Tibial nerve (tissue), 4 donors: ENCODE results near the gene CIPC.

Experiments
- EP300 ChIP-seq, 2 donors: sonication (generic); formaldehyde crosslinking; IDR thresholded peaks; one replicate each; pipeline ENCODE4 v1.6.1; 2017; ENCODE audit warnings: antibody characterized with exemption in 2 of 2, mild to moderate bottlenecking in 1 of 2
- POLR2A ChIP-seq, 2 donors: fragments of 450-650 bp; IDR thresholded peaks; one replicate each; pipeline ENCODE4 v1.6.1; 2017; ENCODE audit warnings: antibody characterized with exemption in 2 of 2, mild to moderate bottlenecking in 2 of 2, moderate library complexity in 2 of 2
- TF ChIP-seq, protein P1 (sequence below), 5 experiments: fragments of 200-600 bp in 3 of 5; fragments of 450-650 bp in 2 of 5; sonication (generic) in 3 of 5; IDR thresholded peaks; one replicate each; pipeline ENCODE4 v1.5.1; 2016 to 2019; ENCODE audit warnings: antibody characterized with exemption in 5 of 5, mild to moderate bottlenecking in 3 of 5, moderate library complexity in 2 of 5

DNA sequence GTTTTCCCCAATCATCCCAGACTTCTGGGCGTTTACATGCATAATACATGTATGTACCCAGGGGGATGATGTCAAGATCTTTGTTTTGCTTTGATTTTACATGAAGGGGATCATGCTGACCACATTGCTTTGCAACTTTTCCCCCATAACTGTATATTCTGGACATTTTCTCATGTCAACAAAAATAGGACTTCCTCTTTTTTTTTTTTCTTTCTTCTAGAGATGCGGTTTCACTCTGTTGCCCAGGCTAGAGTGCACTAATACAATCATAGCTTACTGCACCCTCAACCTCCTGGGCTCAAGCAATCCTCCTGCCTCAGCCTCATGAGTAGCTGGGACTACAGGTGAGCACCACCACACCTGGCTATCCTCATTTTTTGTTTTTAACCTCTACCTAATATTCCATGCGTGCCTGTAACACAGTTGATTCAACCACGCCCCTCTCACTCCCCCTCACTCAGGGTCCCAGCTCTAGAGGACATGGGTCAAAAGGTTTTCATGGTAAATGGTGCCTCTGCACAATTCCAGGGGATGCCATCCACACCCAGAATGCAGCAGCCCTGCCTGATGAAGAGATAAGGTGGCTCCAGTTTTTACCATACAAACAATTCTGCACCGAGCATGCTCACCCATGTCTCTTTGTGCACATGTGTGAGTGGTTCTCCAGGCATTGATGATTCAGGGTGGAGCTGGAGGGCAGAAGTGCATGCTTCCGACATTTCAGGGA, 32.0 kb upstream of the CIPC start:
- TF ChIP-seq, protein P1, sequence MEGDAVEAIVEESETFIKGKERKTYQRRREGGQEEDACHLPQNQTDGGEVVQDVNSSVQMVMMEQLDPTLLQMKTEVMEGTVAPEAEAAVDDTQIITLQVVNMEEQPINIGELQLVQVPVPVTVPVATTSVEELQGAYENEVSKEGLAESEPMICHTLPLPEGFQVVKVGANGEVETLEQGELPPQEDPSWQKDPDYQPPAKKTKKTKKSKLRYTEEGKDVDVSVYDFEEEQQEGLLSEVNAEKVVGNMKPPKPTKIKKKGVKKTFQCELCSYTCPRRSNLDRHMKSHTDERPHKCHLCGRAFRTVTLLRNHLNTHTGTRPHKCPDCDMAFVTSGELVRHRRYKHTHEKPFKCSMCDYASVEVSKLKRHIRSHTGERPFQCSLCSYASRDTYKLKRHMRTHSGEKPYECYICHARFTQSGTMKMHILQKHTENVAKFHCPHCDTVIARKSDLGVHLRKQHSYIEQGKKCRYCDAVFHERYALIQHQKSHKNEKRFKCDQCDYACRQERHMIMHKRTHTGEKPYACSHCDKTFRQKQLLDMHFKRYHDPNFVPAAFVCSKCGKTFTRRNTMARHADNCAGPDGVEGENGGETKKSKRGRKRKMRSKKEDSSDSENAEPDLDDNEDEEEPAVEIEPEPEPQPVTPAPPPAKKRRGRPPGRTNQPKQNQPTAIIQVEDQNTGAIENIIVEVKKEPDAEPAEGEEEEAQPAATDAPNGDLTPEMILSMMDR (IDR thresholded peaks at IDR 0.05), result no peak
- no peak for TF ChIP-seq POLR2A (IDR thresholded peaks at IDR 0.05)
- TF ChIP-seq EP300 (IDR thresholded peaks at IDR 0.05), result no peak
